SK-MEL-5 (cell line): ENCODE measurements around the gene SLX1B. TPM values are rescaled to one million over a fixed set of nuclear protein-coding genes. Genes with fewer than 3 reads are reported as not detected.

Experiments used
- small RNA-seq, 2 experiments: library from RNA; depleted of rRNA; stranded (forward); fragments of <200 nt; gene quantifications; one replicate each; pipeline ENCODE3, GENCODE V24; 2014
- total RNA-seq: library from RNA; depleted of rRNA; stranded (reverse); fragments of >200 nt; shearing (Covaris generic); gene quantifications from 2 replicates; pipeline ENCODE4 v1.2.3, GENCODE V29; 2014; rRNA removed

Gene SLX1B
- total RNA-seq, 1 experiment from 2014 or later, result 0.71 TPM

Small RNA genes within 50 kb of the gene (small RNA-seq; reads per million reads assigned to genes)
- 0 reads per million in 2 experiments for gene AC133555.2

Other genes with a start within 250 kb of the SLX1B start
- 0.11 TPM in 1 of 2 replicates, not detected in the other for gene NPIPB11, start 47.8 kb upstream of the SLX1B start, total RNA-seq
- gene BOLA2, start 182 bp upstream of the SLX1B start, total RNA-seq, result 37.0 and 41.2 TPM in 2 replicates
- gene SULT1A4, start 5.4 kb downstream of the SLX1B start, total RNA-seq, result 0.69 and 0.80 TPM in 2 replicates
- gene NPIPB12, start 51.9 kb downstream of the SLX1B start, total RNA-seq, result 4.5 and 15.1 TPM in 2 replicates
- not detected in 2 replicates for gene SPN, start 208.7 kb downstream of the SLX1B start, total RNA-seq
- gene QPRT, start 224.6 kb downstream of the SLX1B start, total RNA-seq, result 41.1 and 46.0 TPM in 2 replicates